ENCODE measurements around the gene PLA2G2D. TPM values are rescaled to one million over a fixed set of nuclear protein-coding genes. Genes with fewer than 3 reads are reported as not detected.

Gene PLA2G2D
- total and polyA plus RNA-seq, 2 of the 8 experiments (the other 6 are each of a cell fraction or from before 2014, with no cell fraction given) = not detected

- TF ChIP-seq TAF7 (optimal IDR thresholded peaks at IDR 0.05; ENCODE audit: borderline replicate concordance, low read depth, low read length) = no peak
- TF ChIP-seq ZNF274 (IDR thresholded peaks at IDR 0.05; ENCODE audit: borderline replicate concordance, extremely low read depth, low read length) = no peak
- no peak for TF ChIP-seq RAD21 (IDR thresholded peaks at IDR 0.05 in 1 of 2, conservative IDR thresholded peaks at IDR 0.05 in 1 of 2; ENCODE audit: low read depth in 2 of 2, low read length in 2 of 2)
- TF ChIP-seq HDAC6 (IDR thresholded peaks at IDR 0.05; ENCODE audit: low read depth, low read length) = no peak
- TF ChIP-seq CTBP2 (IDR thresholded peaks at IDR 0.05; ENCODE audit: borderline replicate concordance, insufficient read depth, insufficient read length, low read length) = no peak
Observed at GRCh38 chr1:20139776-20140612, 20.7 kb upstream of the PLA2G2D start (continued).
